Stimulated activated CD4-positive, alpha-beta T cell treated with anti-CD3 and anti-CD28 coated beads, Interleukin-1b, Interleukin-23, amount 100 ng/mL, for 4 hours (primary cell): ENCODE results near the gene CCNA2.

Source experiments
- DNase-seq, 2 donors: peaks; one replicate each; pipeline ENCODE4 v3.0.0-alpha.2; 2020; ENCODE audit warnings: low read depth in 2 of 2

CCNA2 gene

GRCh38 chr4:121776610-121777401 lies 46.9 kb downstream of the CCNA2 start:
- DNase-seq, result no peak

- DNase-seq, result no peak
Measured at GRCh38 chr4:121773883-121774282, 49.8 kb downstream of the CCNA2 start.

- DNase-seq, result no peak
Measured at GRCh38 chr4:121771869-121772268, 51.8 kb downstream of the CCNA2 start.

- no peak for DNase-seq
Measured at GRCh38 chr4:121769341-121769740, 54.3 kb downstream of the CCNA2 start.

- no peak for DNase-seq
Measured at GRCh38 chr4:121767166-121767565, 56.5 kb downstream of the CCNA2 start.
